HepG2 (cell line): Measurements from ENCODE around the gene ZFAND6. TPM values are rescaled to one million over a fixed set of nuclear protein-coding genes. Genes with fewer than 3 reads are reported as not detected.

Experiments
- AGO2 ChIP-seq: fragments of 200-400 bp; formaldehyde crosslinking; optimal IDR thresholded peaks from 2 replicates; pipeline ENCODE3; 2017; ENCODE audit warnings: mild to moderate bottlenecking, low read depth, low read length, moderate library complexity
- ARNTL ChIP-seq: sonication (generic); formaldehyde crosslinking; IDR thresholded peaks from 2 replicates; pipeline ENCODE4 v1.4.0; 2020; ENCODE audit warnings: mild to moderate bottlenecking, missing genetic modification reagents
- DPF2 ChIP-seq: sonication (generic); formaldehyde crosslinking; IDR thresholded peaks from 2 replicates; pipeline ENCODE4 v1.4.0; 2020; ENCODE audit warnings: mild to moderate bottlenecking, low read depth, missing genetic modification reagents, borderline replicate concordance
- EEA1 ChIP-seq: sonication (generic); formaldehyde crosslinking; IDR thresholded peaks from 2 replicates; pipeline ENCODE4 v1.5.1; 2020; ENCODE audit warnings: mild to moderate bottlenecking, missing genetic modification reagents, borderline replicate concordance
- IRF2 ChIP-seq: IDR thresholded peaks from 2 replicates; pipeline ENCODE4 v1.6.1; 2018; ENCODE audit warnings: missing genetic modification reagents, missing compliant biosample characterization
- PAX8 ChIP-seq: sonication (generic); formaldehyde crosslinking; IDR thresholded peaks from 2 replicates; pipeline ENCODE4 v1.8.0; 2022; ENCODE audit warnings: mild to moderate bottlenecking, missing genetic modification reagents, borderline replicate concordance
- POLR2A ChIP-seq, 2 experiments: IDR thresholded peaks; 2 replicates each; pipeline ENCODE4 v1.6.1; 2011; ENCODE audit warnings: low read depth in 2 of 2, low read length in 2 of 2, mild to moderate bottlenecking in 1 of 2, moderate library complexity in 1 of 2; ENCODE audit not compliant: insufficient read depth in 1 of 2
- POLR2G ChIP-seq: fragments of 200-400 bp; formaldehyde crosslinking; IDR thresholded peaks from 2 replicates; pipeline ENCODE4 v1.6.1; 2018; ENCODE audit warnings: mild to moderate bottlenecking, low read depth, low read length, moderate library complexity
- TMF1 ChIP-seq: sonication (generic); formaldehyde crosslinking; IDR thresholded peaks from 2 replicates; pipeline ENCODE4 v1.8.1; 2022; ENCODE audit warnings: low read depth, missing genetic modification reagents
- ZNF124 ChIP-seq: sonication (generic); formaldehyde crosslinking; IDR thresholded peaks from 2 replicates; pipeline ENCODE4 v1.4.0; 2020; ENCODE audit warnings: missing genetic modification reagents
- ZNF20 ChIP-seq: sonication (generic); formaldehyde crosslinking; IDR thresholded peaks from 2 replicates; pipeline ENCODE4 v1.4.0; 2020; ENCODE audit warnings: mild to moderate bottlenecking, moderate library complexity, missing genetic modification reagents
- ZNF282 ChIP-seq: fragments of 450-650 bp; IDR thresholded peaks from 2 replicates; pipeline ENCODE4 v1.6.1; 2018; ENCODE audit not compliant: partially characterized antibody
- ZNF326 ChIP-seq: sonication (generic); formaldehyde crosslinking; IDR thresholded peaks from 2 replicates; pipeline ENCODE4 v1.4.0; 2020; ENCODE audit warnings: missing genetic modification reagents, borderline replicate concordance
- ZNF335 ChIP-seq: sonication (generic); formaldehyde crosslinking; IDR thresholded peaks from 2 replicates; pipeline ENCODE4 v1.4.0; 2020; ENCODE audit warnings: missing genetic modification reagents
- ZNF570 ChIP-seq: sonication (generic); formaldehyde crosslinking; IDR thresholded peaks from 2 replicates; pipeline ENCODE4 v1.4.0; 2020; ENCODE audit warnings: mild to moderate bottlenecking, missing genetic modification reagents, borderline replicate concordance
- ZSCAN9 ChIP-seq: IDR thresholded peaks from 2 replicates; pipeline ENCODE4 v1.6.1; 2016; ENCODE audit warnings: borderline replicate concordance
- polyA plus RNA-seq, 8 experiments: library from polyadenylated mRNA; depleted of rRNA in 3 of 8; stranded (reverse) in 7 of 8; unstranded in 1 of 8; fragments of >200 nt; fragmentation: Illumina TruSeq in 4 of 8; extraction: Trizol in 4 of 8; gene quantifications; 2 replicates each; pipeline versions ENCODE4 v1.2.1 to v1.2.3, GENCODE V29; 2011 to 2016; ENCODE audit warnings: low read depth in 4 of 8, missing spikeins in 1 of 8, mixed read lengths in 1 of 8; ENCODE audit not compliant: insufficient read depth in 1 of 8
- total RNA-seq, 5 experiments: library from RNA; depleted of rRNA; stranded (reverse); fragments of >200 nt; fragmentation: Illumina TruSeq; extraction: Trizol; gene quantifications; 2 replicates each; pipeline ENCODE4 v1.2.3, GENCODE V29; 2016; ENCODE audit warnings: low read depth in 1 of 5
- TF ChIP-seq, protein P1 (sequence below): sonication (generic); formaldehyde crosslinking; IDR thresholded peaks from 2 replicates; pipeline ENCODE4 v1.4.0; 2020; ENCODE audit warnings: missing genetic modification reagents
- TF ChIP-seq, protein P2 (sequence below): sonication (generic); formaldehyde crosslinking; IDR thresholded peaks from 2 replicates; pipeline ENCODE4 v1.4.0; 2020; ENCODE audit warnings: missing genetic modification reagents
- TF ChIP-seq, protein P3 (sequence below): sonication (generic); formaldehyde crosslinking; IDR thresholded peaks from 2 replicates; pipeline ENCODE4 v1.5.0; 2020; ENCODE audit warnings: missing genetic modification reagents, mild to moderate bottlenecking, borderline replicate concordance
- TF ChIP-seq, protein P4 (sequence below): IDR thresholded peaks from 2 replicates; pipeline ENCODE4 v1.6.1; 2016; ENCODE audit warnings: missing biosample characterization, missing genetic modification reagents, low read depth
- TF ChIP-seq, protein P5 (sequence below), 2 experiments: sonication (generic) in 1 of 2; formaldehyde crosslinking in 1 of 2; IDR thresholded peaks; 2 replicates each; pipeline versions ENCODE4 v1.4.0 to v1.6.1; 2018 to 2020; ENCODE audit warnings: missing genetic modification reagents in 2 of 2, borderline replicate concordance in 1 of 2, low read depth in 1 of 2, mild to moderate bottlenecking in 1 of 2, missing biosample characterization in 1 of 2

Gene ZFAND6
- total and polyA plus RNA-seq, 2 of the 13 experiments (the other 11 are each of a cell fraction or from before 2014, with no cell fraction given): 84.2 to 115 TPM

DNA sequence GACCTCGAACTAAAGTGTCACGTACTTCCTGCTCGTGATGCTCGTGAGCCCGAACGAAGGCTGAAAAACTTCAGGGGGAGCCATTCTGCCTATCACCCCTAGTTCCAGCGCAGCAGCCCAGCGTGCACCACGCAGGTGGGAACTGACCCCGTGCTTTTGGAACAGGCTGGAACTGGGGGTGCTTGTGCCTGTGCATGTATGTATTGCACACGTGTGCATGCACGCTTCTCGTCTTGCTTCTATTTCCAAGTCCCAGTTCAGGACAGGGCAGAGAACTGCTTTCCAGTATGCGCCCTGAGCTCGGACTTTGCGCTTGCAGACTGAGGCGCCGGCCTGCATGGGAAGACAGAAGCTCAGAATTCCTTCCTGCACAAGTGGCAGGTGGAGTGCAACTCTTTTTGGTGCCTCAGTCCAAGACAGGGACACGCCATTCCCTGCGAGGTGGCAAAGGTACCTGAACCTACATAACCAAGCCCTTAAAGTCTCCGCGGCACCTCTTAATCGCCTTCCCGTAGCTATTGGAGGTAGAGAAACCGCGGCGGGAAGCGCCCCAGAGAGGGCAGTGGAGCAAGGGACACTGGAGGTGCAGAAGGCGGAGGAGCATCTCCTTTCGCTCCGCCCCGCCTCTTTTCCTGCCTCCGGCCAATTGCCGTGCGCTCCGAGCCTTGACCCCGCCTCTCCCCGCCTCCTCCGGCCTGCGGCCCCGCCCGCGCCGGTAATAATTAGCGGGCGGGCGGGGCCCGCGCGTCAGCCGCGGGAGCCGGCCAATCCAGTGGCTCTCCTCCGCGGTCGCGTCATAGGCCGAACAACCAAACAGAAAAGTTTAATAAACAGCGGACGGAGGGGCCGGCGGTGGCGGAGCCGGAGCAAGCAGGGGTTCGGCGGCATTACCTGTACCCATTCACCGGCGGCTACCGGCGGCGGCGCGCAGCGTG lies at the start of gene ZFAND6 (continued):
- TF ChIP-seq, protein P1, sequence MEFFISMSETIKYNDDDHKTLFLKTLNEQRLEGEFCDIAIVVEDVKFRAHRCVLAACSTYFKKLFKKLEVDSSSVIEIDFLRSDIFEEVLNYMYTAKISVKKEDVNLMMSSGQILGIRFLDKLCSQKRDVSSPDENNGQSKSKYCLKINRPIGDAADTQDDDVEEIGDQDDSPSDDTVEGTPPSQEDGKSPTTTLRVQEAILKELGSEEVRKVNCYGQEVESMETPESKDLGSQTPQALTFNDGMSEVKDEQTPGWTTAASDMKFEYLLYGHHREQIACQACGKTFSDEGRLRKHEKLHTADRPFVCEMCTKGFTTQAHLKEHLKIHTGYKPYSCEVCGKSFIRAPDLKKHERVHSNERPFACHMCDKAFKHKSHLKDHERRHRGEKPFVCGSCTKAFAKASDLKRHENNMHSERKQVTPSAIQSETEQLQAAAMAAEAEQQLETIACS: no peak
- TF ChIP-seq ZNF326 (CRISPR knock-in tag) (no peak), ZNF124 (CRISPR knock-in tag) (0 out of 2 replicates have a peak, but pooled peaks have one; percentile 53), ZNF335 (CRISPR knock-in tag) (no peak), ZSCAN9 (CRISPR knock-in tag) (no peak), POLR2A (IDR thresholded peaks at IDR 0.05; ENCODE audit: insufficient read depth in 1 of 2, low read depth in 2 of 2, low read length in 2 of 2) (peak; percentile 83 to 97), EEA1 (CRISPR knock-in tag) (no peak), IRF2 (CRISPR knock-in tag) (no peak; the same call in none of the 2 replicates), ZNF570 (CRISPR knock-in tag) (no peak), POLR2G (peak; percentile 87), ARNTL (CRISPR knock-in tag) (peak; percentile 81), ZNF282 (no peak), AGO2 (peak; percentile 9), TMF1 (CRISPR knock-in tag) (peak; percentile 53; the same call in 1 of the 2 replicates), ZNF20 (no peak), PAX8 (CRISPR knock-in tag) (0 out of 2 replicates have a peak, but pooled peaks have one; percentile 23), DPF2 (CRISPR knock-in tag) (0 out of 2 replicates have a peak, but pooled peaks have one; percentile 29)
- TF ChIP-seq, protein P2, sequence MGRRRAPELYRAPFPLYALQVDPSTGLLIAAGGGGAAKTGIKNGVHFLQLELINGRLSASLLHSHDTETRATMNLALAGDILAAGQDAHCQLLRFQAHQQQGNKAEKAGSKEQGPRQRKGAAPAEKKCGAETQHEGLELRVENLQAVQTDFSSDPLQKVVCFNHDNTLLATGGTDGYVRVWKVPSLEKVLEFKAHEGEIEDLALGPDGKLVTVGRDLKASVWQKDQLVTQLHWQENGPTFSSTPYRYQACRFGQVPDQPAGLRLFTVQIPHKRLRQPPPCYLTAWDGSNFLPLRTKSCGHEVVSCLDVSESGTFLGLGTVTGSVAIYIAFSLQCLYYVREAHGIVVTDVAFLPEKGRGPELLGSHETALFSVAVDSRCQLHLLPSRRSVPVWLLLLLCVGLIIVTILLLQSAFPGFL (CRISPR knock-in tag): no peak
- TF ChIP-seq, protein P3, sequence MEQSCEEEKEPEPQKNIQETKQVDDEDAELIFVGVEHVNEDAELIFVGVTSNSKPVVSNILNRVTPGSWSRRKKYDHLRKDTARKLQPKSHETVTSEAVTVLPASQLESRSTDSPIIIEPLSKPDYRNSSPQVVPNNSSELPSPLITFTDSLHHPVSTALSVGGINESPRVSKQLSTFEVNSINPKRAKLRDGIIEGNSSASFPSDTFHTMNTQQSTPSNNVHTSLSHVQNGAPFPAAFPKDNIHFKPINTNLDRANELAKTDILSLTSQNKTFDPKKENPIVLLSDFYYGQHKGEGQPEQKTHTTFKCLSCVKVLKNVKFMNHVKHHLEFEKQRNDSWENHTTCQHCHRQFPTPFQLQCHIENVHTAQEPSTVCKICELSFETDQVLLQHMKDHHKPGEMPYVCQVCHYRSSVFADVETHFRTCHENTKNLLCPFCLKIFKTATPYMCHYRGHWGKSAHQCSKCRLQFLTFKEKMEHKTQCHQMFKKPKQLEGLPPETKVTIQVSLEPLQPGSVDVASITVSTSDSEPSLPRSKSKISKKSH (CRISPR knock-in tag): no peak; the same call in 1 of the 2 replicates
- TF ChIP-seq, protein P4, sequence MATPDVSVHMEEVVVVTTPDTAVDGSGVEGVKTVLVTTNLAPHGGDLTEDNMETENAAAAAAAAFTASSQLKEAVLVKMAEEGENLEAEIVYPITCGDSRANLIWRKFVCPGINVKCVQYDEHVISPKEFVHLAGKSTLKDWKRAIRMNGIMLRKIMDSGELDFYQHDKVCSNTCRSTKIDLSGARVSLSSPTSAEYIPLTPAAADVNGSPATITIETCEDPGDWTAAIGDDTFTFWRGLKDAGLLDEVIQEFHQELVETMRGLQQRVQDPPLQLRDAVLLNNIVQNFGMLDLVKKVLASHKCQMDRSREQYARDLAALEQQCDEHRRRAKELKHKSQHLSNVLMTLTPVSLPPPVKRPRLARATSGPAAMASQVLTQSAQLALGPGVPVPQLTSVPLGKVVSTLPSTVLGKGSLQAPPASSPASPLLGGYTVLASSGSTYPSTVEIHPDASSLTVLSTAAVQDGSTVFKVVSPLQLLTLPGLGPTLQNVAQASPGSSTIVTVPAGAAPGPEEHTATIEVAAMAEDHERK (CRISPR knock-in tag): no peak
- TF ChIP-seq, protein P5, sequence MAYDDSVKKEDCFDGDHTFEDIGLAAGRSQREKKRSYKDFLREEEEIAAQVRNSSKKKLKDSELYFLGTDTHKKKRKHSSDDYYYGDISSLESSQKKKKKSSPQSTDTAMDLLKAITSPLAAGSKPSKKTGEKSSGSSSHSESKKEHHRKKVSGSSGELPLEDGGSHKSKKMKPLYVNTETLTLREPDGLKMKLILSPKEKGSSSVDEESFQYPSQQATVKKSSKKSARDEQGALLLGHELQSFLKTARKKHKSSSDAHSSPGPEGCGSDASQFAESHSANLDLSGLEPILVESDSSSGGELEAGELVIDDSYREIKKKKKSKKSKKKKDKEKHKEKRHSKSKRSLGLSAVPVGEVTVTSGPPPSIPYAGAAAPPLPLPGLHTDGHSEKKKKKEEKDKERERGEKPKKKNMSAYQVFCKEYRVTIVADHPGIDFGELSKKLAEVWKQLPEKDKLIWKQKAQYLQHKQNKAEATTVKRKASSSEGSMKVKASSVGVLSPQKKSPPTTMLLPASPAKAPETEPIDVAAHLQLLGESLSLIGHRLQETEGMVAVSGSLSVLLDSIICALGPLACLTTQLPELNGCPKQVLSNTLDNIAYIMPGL (CRISPR knock-in tag; IDR thresholded peaks at IDR 0.05; ENCODE audit: borderline replicate concordance in 1 of 2, low read depth in 1 of 2): peak; percentile 31 to 32; a peak in 3 of 4 replicates
